Measurements from ENCODE around the gene PRKRIP1. TPM values are rescaled to one million over a fixed set of nuclear protein-coding genes. Genes with fewer than 3 reads are reported as not detected.

PRKRIP1 gene
- total and polyA plus RNA-seq, 5 donors, result 14.6 to 20.5 (median 15.3) TPM

GRCh38 chr7:102416406-102416805 lies 20.2 kb downstream of the PRKRIP1 start:
- WGBS, result 93% methylated on average over 6 of the region's 6 CpGs
- ATAC-seq, result no peak
- Histone ChIP-seq H3K27me3 (ENCODE audit: control insufficient read depth, insufficient read depth) (no peaks in the 10 kb centered on the region), H3K4me3 (ENCODE audit: low read length) (no peak overlapping the region), H3K27ac (ENCODE audit: low read length) (no peak overlapping the region), H3K4me1 (ENCODE audit: control insufficient read depth, insufficient read depth, low read length) (no peaks in the 10 kb centered on the region), H3K9me3 (ENCODE audit: control insufficient read depth, low read length) (no peaks in the 10 kb centered on the region)
- no peak for DNase-seq
- intact Hi-C loops (cut with DNase I), result no loop called here

DNA sequence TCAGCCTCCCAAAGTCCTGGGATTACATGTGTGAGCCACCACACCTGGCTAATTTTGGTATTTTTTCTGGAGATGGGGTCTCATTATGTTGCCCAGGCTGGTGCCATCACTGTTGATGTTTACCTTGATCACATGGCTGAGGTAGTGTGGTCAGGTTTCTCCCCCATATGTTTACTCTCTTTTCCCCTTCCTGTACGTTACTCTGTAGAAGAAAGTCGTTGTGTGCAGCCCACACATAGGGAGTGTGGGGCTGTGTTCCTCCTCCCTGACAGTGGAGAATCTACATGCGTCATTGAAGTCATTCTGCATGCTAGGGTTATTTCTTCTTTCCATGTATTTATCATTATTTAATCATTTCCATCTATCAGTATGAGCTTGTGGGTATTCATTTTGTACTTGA lies 20.9 kb downstream of the PRKRIP1 start:
- no peak for ATAC-seq
- 87% methylated on average over 3 of the region's 3 CpGs for WGBS
- intact Hi-C loops (cut with DNase I), result no loop called here

DNA sequence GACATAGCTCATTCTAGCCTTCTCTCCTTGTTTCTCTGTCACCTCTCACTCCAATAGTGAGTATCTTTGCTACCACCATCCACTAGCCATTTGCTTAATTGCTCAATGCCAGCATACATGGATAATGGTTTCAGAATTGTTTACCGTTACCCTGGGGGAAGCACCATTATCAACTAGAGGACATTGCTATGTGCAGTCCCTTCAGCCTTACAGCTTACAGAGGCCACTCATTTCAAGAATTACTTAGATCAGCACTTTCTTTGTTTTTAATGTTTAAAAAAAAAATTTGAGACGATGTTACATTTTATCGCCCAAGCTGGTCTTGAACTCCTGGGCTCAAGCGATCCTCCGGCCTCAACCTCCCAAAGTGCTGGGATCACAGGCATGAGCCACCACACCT lies 22.4 kb downstream of the PRKRIP1 start:
- 98% methylated on average over 5 of the region's 5 CpGs for WGBS
- Histone ChIP-seq H3K27me3 (ENCODE audit: control insufficient read depth, insufficient read depth) (no peaks in the 10 kb centered on the region), H3K27ac (ENCODE audit: low read length) (no peak overlapping the region), H3K9me3 (ENCODE audit: control insufficient read depth, low read length) (no peaks in the 10 kb centered on the region), H3K4me3 (ENCODE audit: low read length) (no peak overlapping the region), H3K4me1 (ENCODE audit: control insufficient read depth, insufficient read depth, low read length) (no peaks in the 10 kb centered on the region)
- ATAC-seq (no peak), DNase-seq (no peak)
- intact Hi-C loops (cut with DNase I), result no loop called here

More for the DNA sequence above, 20.9 kb downstream of the PRKRIP1 start:
- Histone ChIP-seq H3K4me3 (ENCODE audit: low read length) (no peak overlapping the region), H3K9me3 (ENCODE audit: control insufficient read depth, low read length) (no peaks in the 10 kb centered on the region), H3K27me3 (ENCODE audit: control insufficient read depth, insufficient read depth) (no peaks in the 10 kb centered on the region), H3K27ac (ENCODE audit: low read length) (no peak overlapping the region), H3K4me1 (ENCODE audit: control insufficient read depth, insufficient read depth, low read length) (no peaks in the 10 kb centered on the region)
- no peak for DNase-seq

GRCh38 chr7:102421706-102422240 lies 25.6 kb downstream of the PRKRIP1 start:
- DNase-seq (no peak), ATAC-seq (no peak)
- intact Hi-C loops (cut with DNase I), result no loop called here
- H3K9me3 ChIP-seq (ENCODE audit: control insufficient read depth, low read length), result no peaks in the 10 kb centered on the region
- WGBS, result 91% methylated on average over 10 of the region's 10 CpGs
- no peaks in the 10 kb centered on the region for H3K4me1 ChIP-seq (ENCODE audit: control insufficient read depth, insufficient read depth, low read length)
- no peaks in the 10 kb centered on the region for H3K27me3 ChIP-seq (ENCODE audit: control insufficient read depth, insufficient read depth)
- H3K27ac ChIP-seq (ENCODE audit: low read length), result no peak overlapping the region
- H3K4me3 ChIP-seq (ENCODE audit: low read length), result no peak overlapping the region

DNA sequence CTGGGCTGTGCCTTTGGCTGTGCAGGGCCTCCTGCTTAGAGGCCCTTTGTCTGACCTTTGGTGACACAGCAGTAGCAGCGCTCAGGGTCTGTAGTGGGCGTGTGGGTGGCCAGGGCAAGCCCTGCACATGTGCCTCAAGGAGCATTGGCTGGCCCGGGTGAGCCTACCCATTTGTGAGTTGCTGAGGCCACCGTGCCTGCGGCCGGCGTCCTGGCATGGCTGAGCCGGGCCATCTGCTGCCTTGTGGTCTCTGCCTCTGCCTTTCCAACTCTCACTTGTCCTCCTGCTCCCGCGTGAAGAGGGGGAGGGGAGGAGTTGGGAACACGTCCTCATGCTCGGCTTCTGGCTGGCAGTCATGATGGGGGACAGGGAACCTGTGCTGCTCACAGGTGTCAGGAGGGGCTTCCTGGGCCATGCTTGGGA lies 28.0 kb downstream of the PRKRIP1 start:
- no peaks in the 10 kb centered on the region for H3K4me1 ChIP-seq (ENCODE audit: control insufficient read depth, insufficient read depth, low read length)
- no peak for DNase-seq
- H3K9me3 ChIP-seq (ENCODE audit: control insufficient read depth, low read length), result no peaks in the 10 kb centered on the region
- intact Hi-C loops (cut with DNase I), result no loop called here
- WGBS, result 73% methylated on average over 12 of the region's 12 CpGs
- no peak overlapping the region for H3K27ac ChIP-seq (ENCODE audit: low read length)
- no peak overlapping the region for H3K4me3 ChIP-seq (ENCODE audit: low read length)
- ATAC-seq, result no peak
- no peaks in the 10 kb centered on the region for H3K27me3 ChIP-seq (ENCODE audit: control insufficient read depth, insufficient read depth)

DNA sequence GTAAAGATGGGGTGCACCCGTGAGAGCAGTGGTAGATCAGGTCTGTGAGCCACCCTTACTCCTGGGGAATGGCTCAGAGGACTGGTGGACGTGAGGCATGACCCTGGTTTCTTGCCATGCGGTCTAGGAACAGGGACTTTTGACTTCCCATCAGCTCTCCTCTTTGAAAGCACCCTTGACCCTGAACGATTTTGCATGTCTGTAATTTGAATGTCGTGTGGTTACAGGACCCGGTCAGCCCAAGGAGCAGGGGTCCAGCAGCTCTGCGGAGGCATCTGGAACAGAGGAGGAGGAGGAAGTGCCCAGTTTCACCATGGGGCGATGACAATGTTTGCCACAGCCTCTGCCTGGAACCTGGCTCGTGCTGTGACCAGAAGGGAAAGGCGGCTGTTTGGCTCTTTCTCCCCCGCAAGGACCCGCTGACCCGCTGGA lies 28.6 kb downstream of the PRKRIP1 start:
- Histone ChIP-seq H3K27ac (ENCODE audit: low read length) (no peak overlapping the region), H3K27me3 (ENCODE audit: control insufficient read depth, insufficient read depth) (no peaks in the 10 kb centered on the region), H3K4me1 (ENCODE audit: control insufficient read depth, insufficient read depth, low read length) (no peaks in the 10 kb centered on the region), H3K4me3 (ENCODE audit: low read length) (no peak overlapping the region), H3K9me3 (ENCODE audit: control insufficient read depth, low read length) (no peaks in the 10 kb centered on the region)
- 83% methylated on average over 13 of the region's 13 CpGs for WGBS
- intact Hi-C loops (cut with DNase I), result no loop called here
- DNase-seq (no peak), ATAC-seq (no peak)

DNA sequence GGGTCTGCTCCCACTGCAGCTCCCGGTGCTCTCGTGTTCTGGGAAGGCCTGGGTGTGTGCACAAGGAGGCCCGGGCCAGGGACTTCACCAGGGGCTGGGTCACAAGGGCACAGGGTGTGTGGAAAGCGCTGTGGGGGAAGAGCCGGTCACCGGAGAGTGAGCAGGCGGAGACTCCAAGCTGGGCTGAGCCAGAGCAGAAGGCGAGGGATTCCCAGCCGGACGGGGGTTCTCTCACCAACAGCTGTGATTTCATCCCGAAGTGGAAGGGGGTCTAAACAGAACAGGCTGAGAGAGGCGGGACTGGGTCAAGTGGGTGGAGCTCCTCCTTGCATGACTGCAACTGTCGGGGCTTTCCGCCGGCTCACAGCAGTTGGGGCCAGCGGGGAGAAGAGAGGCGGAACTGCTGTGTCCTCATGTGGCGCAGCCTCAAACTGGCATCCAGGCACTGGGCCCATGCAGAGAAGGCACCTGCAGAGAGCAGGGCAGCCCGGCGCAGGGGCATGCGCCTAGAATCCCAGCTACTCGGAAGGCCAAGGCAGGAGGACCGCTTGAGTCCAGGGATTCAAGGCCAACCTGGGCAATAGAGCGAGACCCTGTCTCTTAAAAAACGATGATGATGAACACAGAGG lies 29.6 kb downstream of the PRKRIP1 start:
- ATAC-seq (peak; percentile 53 to 59), DNase-seq (peak; percentile 44 to 82 (median 79))
- intact Hi-C loops (cut with DNase I), result no loop called here
- 73% methylated on average over 25 of the region's 25 CpGs for WGBS
- Histone ChIP-seq H3K27me3 (ENCODE audit: control insufficient read depth, insufficient read depth) (no peaks in the 10 kb centered on the region), H3K4me1 (ENCODE audit: control insufficient read depth, insufficient read depth, low read length) (no peaks in the 10 kb centered on the region), H3K4me3 (ENCODE audit: low read length) (no peak overlapping the region), H3K27ac (ENCODE audit: low read length) (no peak overlapping the region), H3K9me3 (ENCODE audit: control insufficient read depth, low read length) (no peaks in the 10 kb centered on the region)

DNA sequence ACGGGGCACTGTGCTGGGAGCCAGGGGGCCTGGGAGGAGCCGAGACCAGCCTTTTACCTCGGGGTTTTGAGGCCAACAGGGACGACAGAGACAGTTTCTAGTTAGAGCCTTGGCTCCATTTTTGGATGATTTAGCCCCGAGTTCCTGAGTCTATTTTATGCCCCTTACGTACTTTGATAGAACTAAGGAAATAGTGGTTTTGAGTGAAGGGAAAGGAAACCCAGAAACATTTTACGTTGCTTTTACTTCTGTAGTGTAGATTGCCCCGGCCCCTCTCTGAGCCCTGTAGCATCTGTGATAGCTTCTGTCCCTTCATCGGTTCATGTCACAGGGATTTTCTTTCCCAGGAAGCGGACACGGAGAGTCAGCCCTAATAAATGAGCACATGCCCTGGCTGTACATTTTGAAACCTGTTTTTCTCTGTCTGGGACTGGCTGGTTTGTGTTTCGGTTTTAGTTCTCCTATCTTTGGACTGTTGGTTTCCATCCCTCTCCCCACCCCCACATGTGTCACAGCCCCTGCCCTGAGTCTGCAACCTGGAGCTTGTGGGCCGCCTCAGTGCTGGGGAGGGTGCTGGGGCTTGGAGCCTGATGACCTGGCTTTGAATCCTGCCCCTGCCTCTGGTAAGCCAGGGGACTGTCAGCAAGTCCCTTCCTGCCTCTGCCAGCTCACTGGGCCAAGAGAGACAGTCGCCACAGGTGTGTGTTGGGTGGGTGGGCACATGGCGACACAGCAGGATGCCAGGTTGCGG lies 30.3 kb downstream of the PRKRIP1 start:
- Histone ChIP-seq H3K27me3 (ENCODE audit: control insufficient read depth, insufficient read depth) (no peaks in the 10 kb centered on the region), H3K4me3 (ENCODE audit: low read length) (no peak overlapping the region), H3K27ac (ENCODE audit: low read length) (no peak overlapping the region), H3K4me1 (ENCODE audit: control insufficient read depth, insufficient read depth, low read length) (no peaks in the 10 kb centered on the region), H3K9me3 (ENCODE audit: control insufficient read depth, low read length) (no peaks in the 10 kb centered on the region)
- WGBS, result 82% methylated on average over 16 of the region's 16 CpGs
- no peak for DNase-seq
- intact Hi-C loops (cut with DNase I), result no loop called here
- peak; percentile 39 to 40 for ATAC-seq

DNA sequence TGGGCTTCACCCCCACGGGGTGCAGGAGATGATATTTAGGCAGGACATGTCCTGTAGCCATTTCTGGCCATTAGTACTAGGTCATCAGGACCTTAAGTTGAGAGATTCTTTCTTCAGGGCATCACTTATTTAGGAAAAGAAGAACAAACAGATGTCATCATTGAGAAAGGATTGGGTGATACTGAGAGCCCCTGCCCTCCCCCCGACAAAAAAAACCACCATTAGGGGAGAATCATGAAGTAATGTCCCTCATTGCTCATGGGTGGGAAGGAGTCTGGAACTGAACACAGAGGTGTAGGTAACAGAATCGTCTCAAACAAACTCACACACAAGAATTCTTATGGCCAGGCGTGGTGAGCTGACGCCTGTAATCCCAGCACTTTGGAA lies 30.8 kb downstream of the PRKRIP1 start:
- WGBS, result 88% methylated on average over 5 of the region's 5 CpGs
- no peak for DNase-seq
- no peak for ATAC-seq
- Histone ChIP-seq H3K4me1 (ENCODE audit: control insufficient read depth, insufficient read depth, low read length) (no peaks in the 10 kb centered on the region), H3K4me3 (ENCODE audit: low read length) (no peak overlapping the region), H3K27ac (ENCODE audit: low read length) (no peak overlapping the region), H3K9me3 (ENCODE audit: control insufficient read depth, low read length) (no peaks in the 10 kb centered on the region), H3K27me3 (ENCODE audit: control insufficient read depth, insufficient read depth) (no peaks in the 10 kb centered on the region)
- intact Hi-C loops (cut with DNase I), result no loop called here

- WGBS, result 93% methylated on average over 10 of the region's 10 CpGs
- DNase-seq, result no peak
- intact Hi-C loops (cut with DNase I), result no loop called here
- no peaks in the 10 kb centered on the region for H3K27me3 ChIP-seq (ENCODE audit: control insufficient read depth, insufficient read depth)
- peaks cover 2% of the 10 kb centered on the region for H3K4me1 ChIP-seq (ENCODE audit: control insufficient read depth, insufficient read depth, low read length)
- no peak overlapping the region for H3K27ac ChIP-seq (ENCODE audit: low read length)
- ATAC-seq, result no peak
- H3K9me3 ChIP-seq (ENCODE audit: control insufficient read depth, low read length), result no peaks in the 10 kb centered on the region
- H3K4me3 ChIP-seq (ENCODE audit: low read length), result no peak overlapping the region
Observed at GRCh38 chr7:102429141-102429899, 33.2 kb downstream of the PRKRIP1 start.
